ENCODE results near the gene LKAAEAR1. TPM values are rescaled to one million over a fixed set of nuclear protein-coding genes. Genes with fewer than 3 reads are reported as not detected.

The LKAAEAR1 gene
- polyA plus RNA-seq, 1 donor from 2014 or later: 0.83 TPM

DNA sequence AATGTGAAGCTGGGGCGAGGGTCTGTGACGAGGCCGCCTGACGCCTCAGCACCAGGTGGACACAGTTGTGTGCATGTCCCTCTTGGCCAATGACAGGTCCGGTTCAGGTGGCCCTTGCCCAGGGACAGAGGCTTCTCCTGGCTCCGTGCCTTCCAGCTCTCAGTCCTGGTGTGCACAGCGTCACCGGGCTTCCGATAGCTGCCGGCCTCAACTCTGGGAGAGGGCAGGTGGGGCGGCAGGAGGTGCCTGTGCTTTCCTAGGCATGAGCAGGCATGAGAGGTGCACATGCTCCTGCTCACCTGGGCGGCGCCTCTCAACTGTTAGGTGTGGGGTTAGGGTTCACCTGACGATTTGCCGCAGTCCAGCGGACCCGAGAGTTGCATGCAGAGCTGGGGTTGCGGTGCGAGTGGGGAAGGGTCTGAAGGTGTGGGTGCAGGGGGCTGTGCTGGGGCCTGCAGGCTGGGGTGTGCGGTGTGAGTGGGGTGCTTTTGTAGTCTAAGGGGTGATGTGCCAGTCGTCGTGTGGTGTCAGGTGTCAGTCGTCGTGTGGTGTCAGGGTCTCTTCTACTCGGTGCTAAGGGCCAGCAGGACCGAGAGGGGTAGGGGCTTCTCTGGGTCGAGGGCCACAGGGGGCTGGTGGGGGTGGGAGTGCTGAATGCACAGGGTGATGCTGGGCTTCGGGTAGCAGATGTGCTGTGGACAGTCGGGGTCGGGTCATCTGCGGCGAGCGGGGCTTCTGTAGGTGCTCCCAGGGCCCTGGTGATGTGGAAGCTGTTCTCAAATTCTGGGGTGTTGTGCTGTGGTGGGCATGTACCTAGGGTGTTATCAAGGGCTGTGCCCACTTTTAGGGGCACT, 31.0 kb downstream of the LKAAEAR1 start:
- Mint-ChIP-seq H3K36me3 (peaks cover 3% of the 10 kb centered on the region), H3K27ac (no peak overlapping the region), H3K4me1 (peaks cover 0 to 7% (median 4%) of the 10 kb centered on the region in 3 donors), H3K9me3 (no peaks in the 10 kb centered on the region), H3K4me3 (no peak overlapping the region), H3K27me3 (peaks cover 35% of the 10 kb centered on the region)

GRCh38 chr20:64052326-64052722, 31.9 kb downstream of the LKAAEAR1 start:
- Mint-ChIP-seq H3K27me3 (peaks cover 39% of the 10 kb centered on the region), H3K36me3 (peaks cover 3% of the 10 kb centered on the region), H3K4me1 (peaks cover 0 to 4% (median 0%) of the 10 kb centered on the region in 3 donors), H3K4me3 (no peak overlapping the region), H3K9me3 (no peaks in the 10 kb centered on the region), H3K27ac (no peak overlapping the region)

DNA sequence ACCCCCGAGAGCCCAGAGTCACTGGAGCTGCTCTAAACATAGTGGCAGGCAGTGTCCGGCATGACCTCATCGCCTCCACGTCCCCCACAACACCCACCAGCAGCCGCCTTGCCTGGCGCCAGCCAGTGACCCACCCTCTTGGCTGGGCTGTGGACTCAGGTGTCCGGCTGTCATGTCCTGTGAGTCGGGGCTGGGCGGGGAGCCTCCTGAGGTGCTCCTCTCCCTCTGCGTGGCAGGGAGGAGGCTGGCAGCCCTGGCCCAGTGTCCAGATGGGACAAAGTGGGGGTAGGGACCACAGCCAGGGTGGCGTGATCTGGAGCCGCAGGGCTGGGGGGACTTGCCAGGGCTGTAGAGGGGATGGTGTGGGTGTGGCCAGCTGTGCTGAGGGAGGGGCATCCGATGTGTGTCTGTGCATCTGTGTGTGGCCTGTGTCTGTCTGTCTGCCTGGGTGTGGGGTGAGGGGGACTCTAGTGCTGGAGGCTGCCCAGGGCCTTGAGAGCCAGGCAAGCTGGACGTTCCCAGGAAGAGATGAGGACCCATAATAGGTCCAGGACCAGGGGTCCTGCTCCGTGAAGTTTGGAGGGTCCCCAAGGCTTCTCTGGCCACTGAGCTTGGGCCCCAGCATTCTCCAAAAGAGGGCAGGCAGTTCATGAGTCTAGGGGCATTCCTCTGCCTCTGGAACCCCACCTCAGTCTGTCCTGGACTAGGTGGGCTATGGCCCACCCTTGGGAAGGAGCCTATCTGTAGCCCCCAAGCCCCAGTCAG, 32.5 kb downstream of the LKAAEAR1 start:
- Mint-ChIP-seq H3K4me3 (peak overlapping the region in 1 of 4 donors; percentile 47), H3K9me3 (no peaks in the 10 kb centered on the region), H3K27ac (no peak overlapping the region), H3K36me3 (peaks cover 3% of the 10 kb centered on the region), H3K4me1 (peaks cover 0 to 4% (median 0%) of the 10 kb centered on the region in 3 donors), H3K27me3 (peaks cover 45% of the 10 kb centered on the region)

- Mint-ChIP-seq H3K4me3 (peak overlapping the region in 1 of 4 donors; percentile 17), H3K27me3 (peaks cover 51% of the 10 kb centered on the region), H3K36me3 (peaks cover 3% of the 10 kb centered on the region), H3K9me3 (no peaks in the 10 kb centered on the region), H3K27ac (peak overlapping the region in 1 of 3 donors; percentile 48), H3K4me1 (peaks cover 0 to 4% (median 0%) of the 10 kb centered on the region in 3 donors)
Measured at GRCh38 chr20:64051033-64051452, 33.2 kb downstream of the LKAAEAR1 start.

- Mint-ChIP-seq H3K27ac (peak overlapping the region in 1 of 3 donors; percentile 48), H3K27me3 (peaks cover 52% of the 10 kb centered on the region), H3K4me3 (peak overlapping the region in 1 of 4 donors; percentile 30), H3K9me3 (no peaks in the 10 kb centered on the region), H3K36me3 (peaks cover 3% of the 10 kb centered on the region), H3K4me1 (peaks cover 0 to 4% (median 0%) of the 10 kb centered on the region in 3 donors)
Measured at GRCh38 chr20:64050261-64051032, 33.8 kb downstream of the LKAAEAR1 start.

GRCh38 chr20:64049878-64050260, 34.3 kb downstream of the LKAAEAR1 start:
- H3K27me3 Mint-ChIP-seq: peaks cover 47% of the 10 kb centered on the region

DNA sequence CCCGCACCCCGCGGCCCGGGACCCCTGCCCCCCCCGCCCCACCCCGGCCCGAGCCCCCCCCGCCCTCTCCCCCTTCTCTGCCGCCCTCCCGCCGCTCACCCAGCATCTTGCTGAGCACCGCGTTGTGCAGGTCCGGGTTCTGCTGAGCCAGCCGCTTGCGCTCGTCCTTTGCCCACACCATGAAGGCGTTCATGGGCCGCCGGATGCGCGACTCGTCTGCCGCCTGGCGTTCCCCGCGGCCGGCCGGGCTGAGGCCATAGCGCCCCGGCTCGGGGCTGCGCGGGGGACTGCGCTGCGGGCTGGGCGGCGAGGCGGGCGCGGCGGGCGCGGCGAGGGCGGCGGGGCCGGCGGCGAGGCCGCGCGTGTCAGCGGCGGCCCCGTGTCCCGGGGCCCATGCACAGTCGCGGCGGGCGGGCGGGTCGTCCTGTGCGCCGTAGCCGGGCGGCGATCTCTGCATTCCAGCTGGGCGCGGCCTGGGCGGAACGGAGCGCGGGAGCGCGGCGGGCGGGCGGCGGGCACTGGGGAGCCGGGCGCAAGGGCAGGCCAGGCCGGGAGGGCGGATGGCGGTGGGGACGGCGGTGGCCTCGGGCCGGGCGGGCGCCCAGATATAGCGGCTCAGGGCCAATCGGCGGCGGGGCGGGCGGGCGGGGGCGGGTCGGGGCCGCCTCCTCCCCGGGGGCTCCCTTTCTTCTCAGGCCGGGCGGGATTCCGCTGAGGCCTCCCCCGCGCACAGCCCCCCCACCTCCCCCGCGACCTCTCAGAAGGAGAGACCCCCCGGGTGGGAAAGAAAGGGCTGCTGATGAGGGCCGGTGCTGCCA, 34.9 kb downstream of the LKAAEAR1 start, which contains the start of gene SOX18:
Gene SOX18, minus strand, starts transcription at position 580 of the 818 bp plus-strand sequence. Its CDS starts 123 bp downstream, at position 457.
- Mint-ChIP-seq H3K36me3 (no peaks in the 10 kb centered on the region), H3K4me3 (peak within 1 kb of the TSS in 3 of 4 donors; percentile 48 to 70 (median 58)), H3K9me3 (no peaks in the 10 kb centered on the region), H3K4me1 (peaks cover 0 to 4% (median 0%) of the 10 kb centered on the region in 3 donors), H3K27me3 (peaks cover 47% of the 10 kb centered on the region), H3K27ac (peak within 1 kb of the TSS in 1 of 3 donors; percentile 48)

More at GRCh38 chr20:64049878-64050260, 34.3 kb downstream of the LKAAEAR1 start:
- peaks cover 0 to 4% (median 0%) of the 10 kb centered on the region in 3 donors for H3K4me1 Mint-ChIP-seq
- H3K4me3 Mint-ChIP-seq: peak overlapping the region in 2 of 4 donors; percentile 45 to 67
- no peaks in the 10 kb centered on the region for H3K9me3 Mint-ChIP-seq
- no peak overlapping the region for H3K27ac Mint-ChIP-seq
- no peaks in the 10 kb centered on the region for H3K36me3 Mint-ChIP-seq

DNA sequence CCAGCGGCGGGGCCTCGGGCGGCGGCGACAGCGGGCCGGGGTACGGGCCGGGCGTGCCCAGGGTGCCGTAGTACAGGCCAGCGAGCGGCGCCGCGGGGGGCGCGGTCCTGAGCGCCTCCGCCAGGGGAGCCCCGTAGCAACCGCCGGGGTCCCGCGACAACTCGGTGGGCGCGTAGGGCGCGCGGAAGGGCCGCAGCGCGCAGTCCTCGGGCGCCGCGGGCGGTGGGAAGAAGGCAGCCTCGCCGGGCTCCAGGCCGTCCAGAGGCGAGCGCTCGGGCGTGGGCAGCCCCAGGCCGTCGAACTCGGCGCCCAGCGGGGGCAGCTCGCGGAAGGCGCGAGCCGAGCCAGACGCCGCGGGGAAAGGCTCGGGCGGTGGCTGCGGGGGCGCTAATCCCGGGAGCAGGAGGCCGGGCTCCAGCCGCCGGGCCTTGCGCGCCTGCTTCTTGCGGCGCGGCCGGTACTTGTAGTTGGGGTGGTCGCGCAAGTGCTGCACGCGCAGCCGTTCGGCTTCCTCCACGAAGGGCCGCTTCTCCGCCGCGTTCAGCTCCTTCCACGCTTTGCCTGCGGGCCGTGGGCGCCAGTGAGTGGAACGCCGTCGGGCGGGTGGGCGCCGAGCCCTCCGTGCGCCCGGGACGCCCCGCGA, 35.7 kb downstream of the LKAAEAR1 start:
- H3K4me1 Mint-ChIP-seq: peaks cover 0 to 4% (median 4%) of the 10 kb centered on the region in 3 donors
- peaks cover 45% of the 10 kb centered on the region for H3K27me3 Mint-ChIP-seq
- H3K27ac Mint-ChIP-seq: no peak overlapping the region
- H3K9me3 Mint-ChIP-seq: no peaks in the 10 kb centered on the region
- H3K4me3 Mint-ChIP-seq: no peak overlapping the region
- no peaks in the 10 kb centered on the region for H3K36me3 Mint-ChIP-seq

GRCh38 chr20:64047968-64048401, 36.2 kb downstream of the LKAAEAR1 start:
- H3K27ac Mint-ChIP-seq: no peak overlapping the region
- peak overlapping the region in 1 of 4 donors; percentile 16 for H3K4me3 Mint-ChIP-seq
- peaks cover 0 to 5% (median 1%) of the 10 kb centered on the region in 3 donors for H3K4me1 Mint-ChIP-seq
- H3K9me3 Mint-ChIP-seq: no peaks in the 10 kb centered on the region
- peaks cover 40% of the 10 kb centered on the region for H3K27me3 Mint-ChIP-seq
- H3K36me3 Mint-ChIP-seq: no peaks in the 10 kb centered on the region

DNA sequence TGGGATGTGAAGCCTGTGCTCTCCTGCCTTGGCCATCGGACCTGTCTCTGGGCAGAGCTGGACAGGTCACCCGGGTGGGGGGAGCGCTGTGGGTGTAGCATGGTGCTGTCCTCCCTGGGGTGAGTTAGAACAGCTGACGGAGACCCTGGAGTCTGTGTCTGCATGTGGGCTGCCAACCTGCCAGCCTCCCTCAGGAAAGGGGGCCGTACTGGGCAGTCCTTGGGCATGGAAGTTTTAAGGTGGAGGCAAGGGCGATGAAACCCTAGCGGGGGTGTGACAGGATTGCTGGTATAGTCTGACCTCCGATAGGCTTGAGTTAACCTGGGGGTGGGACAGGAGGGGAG, 37.2 kb downstream of the LKAAEAR1 start:
- Mint-ChIP-seq H3K36me3 (no peaks in the 10 kb centered on the region), H3K4me3 (no peak overlapping the region)

DNA sequence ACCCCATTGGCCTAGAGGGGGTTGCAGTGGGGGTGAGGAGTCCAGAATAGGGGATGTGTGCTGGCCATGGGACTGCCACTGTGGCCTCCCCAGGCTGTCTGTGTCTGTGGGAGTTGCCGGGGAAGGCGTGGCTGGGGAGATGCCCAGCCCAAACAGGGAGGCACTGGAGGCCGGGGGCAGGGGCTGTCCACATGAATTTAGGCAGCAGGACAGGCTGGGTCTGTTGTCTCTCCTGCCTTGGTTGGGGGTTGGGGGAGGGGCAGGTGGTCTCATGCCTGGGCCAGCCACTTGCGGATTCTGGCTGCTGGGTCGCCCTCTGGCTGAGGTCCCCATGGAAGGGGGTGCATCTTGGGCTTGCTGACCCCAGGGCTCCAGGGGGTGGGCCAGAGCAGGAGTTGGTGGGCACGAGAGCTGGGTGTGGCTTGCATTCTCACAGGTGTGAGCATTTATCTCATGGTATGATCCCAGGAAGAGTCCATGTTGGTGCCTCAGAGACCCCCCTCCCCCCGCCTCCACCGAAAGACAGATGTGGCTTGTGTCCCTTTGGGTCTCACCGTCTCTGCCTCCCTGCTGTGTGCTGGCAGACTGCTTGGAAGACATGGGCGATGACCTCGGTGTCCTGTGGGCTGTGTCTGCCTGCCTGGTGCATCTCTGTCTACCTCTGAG, 38.7 kb downstream of the LKAAEAR1 start:
- Mint-ChIP-seq H3K27me3 (peaks cover 27% of the 10 kb centered on the region), H3K9me3 (no peaks in the 10 kb centered on the region), H3K4me1 (peaks cover 0 to 5% (median 3%) of the 10 kb centered on the region in 3 donors), H3K4me3 (no peak overlapping the region), H3K36me3 (no peaks in the 10 kb centered on the region), H3K27ac (no peak overlapping the region)

More for the DNA sequence above, 37.2 kb downstream of the LKAAEAR1 start:
- H3K9me3 Mint-ChIP-seq: no peaks in the 10 kb centered on the region
- peaks cover 37% of the 10 kb centered on the region for H3K27me3 Mint-ChIP-seq
- no peak overlapping the region for H3K27ac Mint-ChIP-seq
- H3K4me1 Mint-ChIP-seq: peaks cover 0 to 5% (median 3%) of the 10 kb centered on the region in 3 donors

DNA sequence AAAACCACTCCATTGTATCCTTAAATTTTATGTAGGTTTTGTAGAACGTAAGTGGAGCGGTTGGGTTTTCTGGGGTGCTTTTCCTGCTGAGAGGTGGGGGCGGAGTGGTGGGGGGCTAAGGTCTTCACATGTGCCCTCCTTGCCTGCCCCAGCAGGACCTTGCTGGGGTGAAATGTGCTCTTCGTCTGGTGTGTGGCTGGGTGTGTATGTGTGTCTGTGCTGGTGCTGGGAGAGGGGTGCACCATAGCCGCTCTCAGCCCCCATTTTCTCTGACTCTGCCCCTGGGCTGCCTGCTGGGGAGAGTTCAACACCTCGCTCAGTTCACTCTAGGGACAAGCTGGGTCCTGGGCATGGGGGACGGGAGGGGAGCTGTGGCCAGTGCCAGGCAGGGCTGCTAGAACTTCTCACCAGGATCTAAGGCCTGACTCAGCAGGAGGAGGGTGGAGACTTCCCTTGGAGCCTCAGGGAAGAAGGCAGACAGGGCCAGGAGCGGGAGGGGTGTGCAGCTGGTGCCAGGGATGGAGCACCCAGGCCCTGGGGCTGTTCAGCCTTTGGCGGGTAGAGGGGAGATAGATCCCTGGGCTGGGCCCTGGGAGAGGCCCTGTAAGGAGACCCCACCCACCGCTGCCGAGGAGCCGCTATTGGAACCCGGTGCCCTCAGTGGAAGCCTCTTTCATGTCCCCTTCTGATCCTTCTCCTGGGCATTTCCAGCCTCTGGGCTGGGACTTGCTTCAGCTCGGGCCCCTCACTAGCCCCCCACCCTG, 39.5 kb downstream of the LKAAEAR1 start:
- peaks cover 0 to 12% (median 3%) of the 10 kb centered on the region in 3 donors for H3K4me1 Mint-ChIP-seq
- no peaks in the 10 kb centered on the region for H3K9me3 Mint-ChIP-seq
- H3K27ac Mint-ChIP-seq: peak overlapping the region in 1 of 3 donors; percentile 71
- no peaks in the 10 kb centered on the region for H3K36me3 Mint-ChIP-seq
- H3K27me3 Mint-ChIP-seq: peaks cover 26% of the 10 kb centered on the region
- H3K4me3 Mint-ChIP-seq: peak overlapping the region in 1 of 4 donors; percentile 54

All from IgD-negative memory B cell (primary cell).